Osteoblast (primary cell): ENCODE results near the gene TTC32. TPM values are rescaled to one million over a fixed set of nuclear protein-coding genes. Genes with fewer than 3 reads are reported as not detected.
"Not testable (repeated sequence)": the region's sequence is repeated elsewhere in the genome, so short reads cannot be mapped to it uniquely, and the experiment has no call there.

Source experiments
- DNase-seq: peaks from one replicate; pipeline ENCODE4 v3.0.0; 2011; ENCODE audit warnings: low spot score, mixed read lengths; ENCODE audit not compliant: insufficient read length; ENCODE audit errors: missing footprints
- H2AFZ ChIP-seq: 2 replicates; pipeline ENCODE4 v1.6.0; 2011; ENCODE audit warnings: mild to moderate bottlenecking, low read length
- H3K27ac ChIP-seq: 2 replicates; pipeline ENCODE4 v1.5.1; 2011; ENCODE audit warnings: mild to moderate bottlenecking, low read depth, low read length, moderate library complexity
- H3K27me3 ChIP-seq: 2 replicates; pipeline ENCODE4 v1.6.0; 2012; ENCODE audit warnings: mild to moderate bottlenecking, control low read depth, inconsistent platforms, low read length, moderate library complexity; ENCODE audit not compliant: insufficient read depth
- H3K36me3 ChIP-seq: 2 replicates; pipeline ENCODE4 v1.5.1; 2011; ENCODE audit warnings: mild to moderate bottlenecking, low read length, control low read depth, moderate library complexity; ENCODE audit not compliant: insufficient read depth
- H3K4me1 ChIP-seq: 2 replicates; pipeline ENCODE4 v1.5.1; 2011; ENCODE audit warnings: mild to moderate bottlenecking, low read length, control low read depth, moderate library complexity; ENCODE audit not compliant: insufficient read depth
- H3K4me2 ChIP-seq: 2 replicates; pipeline ENCODE4 v1.6.0; 2011; ENCODE audit warnings: mild to moderate bottlenecking, low read length; ENCODE audit not compliant: insufficient read depth
- H3K4me3 ChIP-seq: fragments of 200-600 bp; sonication (generic); 3 replicates; pipeline ENCODE4 v1.5.1; 2012; ENCODE audit warnings: mild to moderate bottlenecking, low read length, inconsistent platforms; ENCODE audit not compliant: insufficient read depth
- H3K79me2 ChIP-seq: 2 replicates; pipeline ENCODE4 v1.6.0; 2012; ENCODE audit warnings: mild to moderate bottlenecking, low read length, control low read depth, inconsistent platforms; ENCODE audit not compliant: insufficient read depth
- H3K9me3 ChIP-seq: 2 replicates; pipeline ENCODE4 v1.5.1; 2011; ENCODE audit warnings: low read depth, low read length, control low read depth
- H4K20me1 ChIP-seq: 2 replicates; pipeline ENCODE4 v1.6.0; 2012; ENCODE audit warnings: mild to moderate bottlenecking, low read length, control low read depth; ENCODE audit not compliant: insufficient read depth
- CTCF ChIP-seq: IDR thresholded peaks from 2 replicates; pipeline ENCODE4 v1.5.1; 2011; ENCODE audit warnings: mild to moderate bottlenecking, low read depth, low read length, moderate library complexity; ENCODE audit errors: extremely low read depth
- total RNA-seq: library from RNA; depleted of rRNA; stranded (reverse); fragments of >200 nt; gene quantifications from 2 replicates; pipeline ENCODE4 v1.2.3, GENCODE V29; 2012

TTC32 gene
- total RNA-seq, 1 donor: 14.8 TPM

- H3K4me2 ChIP-seq, H3K36me3 ChIP-seq, H2AFZ ChIP-seq, H3K27me3 ChIP-seq, H3K79me2 ChIP-seq, H3K4me3 ChIP-seq, H3K27ac ChIP-seq, H3K4me1 ChIP-seq, H3K9me3 ChIP-seq, H4K20me1 ChIP-seq, DNase-seq: not testable (repeated sequence)
Observed at GRCh38 chr2:19922188-19922587, 20.4 kb upstream of the TTC32 start.

GRCh38 chr2:19916385-19916950, 14.7 kb upstream of the TTC32 start:
- H3K4me2 ChIP-seq: no peak overlapping the region
- TF ChIP-seq CTCF: no peak

GRCh38 chr2:19914266-19914975, 12.6 kb upstream of the TTC32 start:
- no peaks in the 10 kb centered on the region for H3K79me2 ChIP-seq
- H3K4me1 ChIP-seq: peaks cover 15% of the 10 kb centered on the region
- H3K4me3 ChIP-seq: no peak overlapping the region
- H3K27ac ChIP-seq: no peak overlapping the region
- no peak for TF ChIP-seq CTCF
- no peaks in the 10 kb centered on the region for H3K27me3 ChIP-seq
- H2AFZ ChIP-seq: no peak overlapping the region
- no peaks in the 10 kb centered on the region for H4K20me1 ChIP-seq
- DNase-seq: no peak
- no peaks in the 10 kb centered on the region for H3K9me3 ChIP-seq
- H3K4me2 ChIP-seq: no peak overlapping the region
- H3K36me3 ChIP-seq: no peaks in the 10 kb centered on the region

More at GRCh38 chr2:19916385-19916950, 14.7 kb upstream of the TTC32 start:
- Histone ChIP-seq H2AFZ (no peak overlapping the region), H3K79me2 (no peaks in the 10 kb centered on the region), H3K4me3 (no peak overlapping the region), H3K27me3 (no peaks in the 10 kb centered on the region), H3K36me3 (no peaks in the 10 kb centered on the region), H3K9me3 (no peaks in the 10 kb centered on the region), H4K20me1 (no peaks in the 10 kb centered on the region), H3K4me1 (peaks cover 10% of the 10 kb centered on the region), H3K27ac (no peak overlapping the region)
- DNase-seq: peak; percentile 34

- H3K4me3 ChIP-seq: no peak overlapping the region
- H3K36me3 ChIP-seq: no peaks in the 10 kb centered on the region
- H3K4me2 ChIP-seq: peak overlapping the region; percentile 9
- H3K27me3 ChIP-seq: no peaks in the 10 kb centered on the region
- no peaks in the 10 kb centered on the region for H3K79me2 ChIP-seq
- DNase-seq: peak; percentile 66
- peak overlapping the region; percentile 9 for H3K27ac ChIP-seq
- no peaks in the 10 kb centered on the region for H3K9me3 ChIP-seq
- H3K4me1 ChIP-seq: peaks cover 15% of the 10 kb centered on the region
- H2AFZ ChIP-seq: no peak overlapping the region
- TF ChIP-seq CTCF: no peak
- no peaks in the 10 kb centered on the region for H4K20me1 ChIP-seq
Observed at GRCh38 chr2:19911808-19912509, 10.2 kb upstream of the TTC32 start.
